ENCODE measurements around the gene CECR2. TPM values are rescaled to one million over a fixed set of nuclear protein-coding genes. Genes with fewer than 3 reads are reported as not detected.

CECR2 gene
- total RNA-seq, 1 donor from 2014 or later, result not detected

GRCh38 chr22:17486719-17487118 lies 117.5 kb downstream of the CECR2 start:
- H3K4me3 ChIP-seq (ENCODE audit: low read depth, low read length), result no peak overlapping the region
- FAIRE-seq (no peak), DNase-seq (ENCODE audit: low read depth) (no peak)
- no peaks in the 10 kb centered on the region for H3K36me3 ChIP-seq (ENCODE audit: control insufficient read depth, insufficient read depth, low read length)
- TF ChIP-seq CTCF (IDR thresholded peaks at IDR 0.05; ENCODE audit: insufficient read depth, low read length, severe bottlenecking), result no peak
- H3K27me3 ChIP-seq (ENCODE audit: control insufficient read depth, insufficient read depth, low read length), result no peaks in the 10 kb centered on the region

GRCh38 chr22:17489101-17489500 lies 119.8 kb downstream of the CECR2 start:
- no peak for FAIRE-seq
- Histone ChIP-seq H3K4me3 (ENCODE audit: low read depth, low read length) (no peak overlapping the region), H3K27me3 (ENCODE audit: control insufficient read depth, insufficient read depth, low read length) (no peaks in the 10 kb centered on the region), H3K36me3 (ENCODE audit: control insufficient read depth, insufficient read depth, low read length) (no peaks in the 10 kb centered on the region)
- no peak for TF ChIP-seq CTCF (IDR thresholded peaks at IDR 0.05; ENCODE audit: insufficient read depth, low read length, severe bottlenecking)
- DNase-seq (ENCODE audit: low read depth), result no peak

GRCh38 chr22:17491090-17491640 lies 121.9 kb downstream of the CECR2 start:
- no peak for FAIRE-seq

GRCh38 chr22:17492247-17492646 lies 123.0 kb downstream of the CECR2 start:
- TF ChIP-seq CTCF (IDR thresholded peaks at IDR 0.05; ENCODE audit: insufficient read depth, low read length, severe bottlenecking), result no peak
- no peak for DNase-seq (ENCODE audit: low read depth)
- FAIRE-seq, result no peak

More at GRCh38 chr22:17491090-17491640, 121.9 kb downstream of the CECR2 start:
- no peak for DNase-seq (ENCODE audit: low read depth)
- TF ChIP-seq CTCF (IDR thresholded peaks at IDR 0.05; ENCODE audit: insufficient read depth, low read length, severe bottlenecking), result no peak
- H3K36me3 ChIP-seq (ENCODE audit: control insufficient read depth, insufficient read depth, low read length), result no peaks in the 10 kb centered on the region
- no peaks in the 10 kb centered on the region for H3K27me3 ChIP-seq (ENCODE audit: control insufficient read depth, insufficient read depth, low read length)
- no peak overlapping the region for H3K4me3 ChIP-seq (ENCODE audit: low read depth, low read length)

GRCh38 chr22:17493419-17493981 lies 124.2 kb downstream of the CECR2 start:
- no peak for TF ChIP-seq CTCF (IDR thresholded peaks at IDR 0.05; ENCODE audit: insufficient read depth, low read length, severe bottlenecking)
- H3K27me3 ChIP-seq (ENCODE audit: control insufficient read depth, insufficient read depth, low read length), result no peaks in the 10 kb centered on the region
- no peak overlapping the region for H3K4me3 ChIP-seq (ENCODE audit: low read depth, low read length)
- FAIRE-seq (no peak), DNase-seq (ENCODE audit: low read depth) (no peak)
- no peaks in the 10 kb centered on the region for H3K36me3 ChIP-seq (ENCODE audit: control insufficient read depth, insufficient read depth, low read length)

More at GRCh38 chr22:17492247-17492646, 123.0 kb downstream of the CECR2 start:
- no peaks in the 10 kb centered on the region for H3K27me3 ChIP-seq (ENCODE audit: control insufficient read depth, insufficient read depth, low read length)
- no peak overlapping the region for H3K4me3 ChIP-seq (ENCODE audit: low read depth, low read length)
- no peaks in the 10 kb centered on the region for H3K36me3 ChIP-seq (ENCODE audit: control insufficient read depth, insufficient read depth, low read length)

GRCh38 chr22:17496841-17497240 lies 127.6 kb downstream of the CECR2 start:
- Histone ChIP-seq H3K4me3 (ENCODE audit: low read depth, low read length) (no peak overlapping the region), H3K27me3 (ENCODE audit: control insufficient read depth, insufficient read depth, low read length) (no peaks in the 10 kb centered on the region), H3K36me3 (ENCODE audit: control insufficient read depth, insufficient read depth, low read length) (no peaks in the 10 kb centered on the region)
- TF ChIP-seq CTCF (IDR thresholded peaks at IDR 0.05; ENCODE audit: insufficient read depth, low read length, severe bottlenecking), result no peak
- FAIRE-seq, result no peak
- DNase-seq (ENCODE audit: low read depth), result no peak
